ENCODE results near the gene PPEF1. TPM values are rescaled to one million over a fixed set of nuclear protein-coding genes. Genes with fewer than 3 reads are reported as not detected.
"Not testable (repeated sequence)": the region's sequence is repeated elsewhere in the genome, so short reads cannot be mapped to it uniquely, and the experiment has no call there.

PPEF1 gene
- polyA plus RNA-seq, 4 donors = 0.49 to 0.96 (median 0.63) TPM

DNA sequence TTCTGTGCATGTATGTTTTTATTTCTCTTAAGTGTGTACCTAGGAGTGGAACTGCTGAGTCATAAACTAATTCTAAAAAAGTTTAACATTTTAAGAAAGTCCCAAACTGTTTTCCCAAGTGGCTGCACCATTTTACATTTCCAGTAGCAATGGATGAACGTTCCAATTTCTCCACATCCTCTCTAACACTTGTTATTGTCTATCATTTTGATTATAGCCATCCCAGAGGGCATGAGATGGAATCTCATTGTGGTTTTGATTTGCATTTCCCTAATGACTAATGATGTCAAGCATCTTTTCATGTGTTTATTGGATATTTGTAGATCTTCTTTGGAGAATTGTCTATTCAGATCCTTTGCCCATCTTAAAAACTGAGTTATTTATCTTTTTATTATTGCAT lies 82.5 kb downstream of the PPEF1 start:
- DNase-seq (ENCODE audit: low read depth in 4 of 4, low spot score in 2 of 4) = no peak

DNA sequence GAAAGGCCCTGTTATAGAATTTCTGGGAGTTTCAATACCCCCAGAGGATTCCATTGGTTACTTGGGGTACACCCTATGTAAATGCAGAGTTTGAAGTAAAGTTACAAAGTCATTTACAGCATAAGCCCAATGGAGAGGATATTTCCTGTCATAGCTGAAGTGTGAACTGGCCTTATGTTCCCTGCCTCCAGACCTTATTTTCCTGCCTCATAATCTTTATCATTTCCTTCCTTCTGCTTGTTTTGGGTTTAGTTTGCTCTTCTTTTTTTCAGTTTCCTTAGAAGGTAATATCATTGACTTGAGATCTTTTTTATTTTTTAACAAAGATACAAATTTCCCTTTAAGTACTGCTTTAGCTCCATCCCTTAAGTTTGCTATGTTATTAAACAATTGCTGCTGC lies 85.4 kb downstream of the PPEF1 start:
- no peak for DNase-seq (ENCODE audit: low read depth in 4 of 4, low spot score in 2 of 4)

DNA sequence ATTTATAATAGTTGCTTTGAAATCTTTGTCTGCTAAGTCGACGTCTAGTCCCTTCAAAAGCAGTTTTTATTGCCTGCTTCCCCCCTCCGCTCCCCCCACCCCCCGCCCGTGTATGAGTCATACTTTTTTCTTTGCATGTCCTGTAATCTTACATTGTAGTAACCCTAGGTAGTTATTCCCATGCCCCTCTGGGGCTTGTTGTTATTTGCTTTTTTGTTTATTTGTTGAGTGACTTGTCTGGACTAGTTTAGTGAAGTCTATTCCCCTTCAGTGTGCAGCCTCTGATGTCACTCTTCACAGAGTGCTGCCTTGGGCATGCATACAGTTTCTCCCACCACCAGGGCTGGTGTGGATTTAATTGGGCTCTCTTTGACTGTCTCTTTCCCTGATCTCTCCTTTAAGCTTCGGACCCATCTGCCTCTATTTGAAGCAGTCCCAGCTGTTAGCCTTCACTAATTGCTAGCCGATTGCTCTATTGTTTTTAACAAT lies 86.2 kb downstream of the PPEF1 start:
- no peak for DNase-seq (ENCODE audit: low read depth in 4 of 4, low spot score in 2 of 4)

DNA sequence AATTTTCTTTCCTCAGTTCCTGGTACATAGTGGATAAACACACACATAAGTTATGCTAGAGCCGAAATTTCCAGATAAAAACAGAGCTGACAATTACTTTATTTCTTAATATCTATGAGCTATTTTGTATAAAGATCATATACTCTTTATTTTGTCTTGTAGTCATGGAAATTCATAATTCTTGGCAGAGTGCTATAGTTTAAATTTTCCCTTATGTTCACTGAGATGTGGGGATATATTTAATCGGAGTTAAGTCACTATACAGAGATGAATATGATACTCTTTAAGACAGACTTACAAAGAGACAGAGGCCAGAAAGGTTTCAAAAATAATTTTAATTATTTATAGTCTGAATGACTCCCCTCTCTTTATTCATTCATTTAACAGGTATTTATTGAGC lies 89.7 kb downstream of the PPEF1 start:
- DNase-seq (ENCODE audit: low read depth in 4 of 4, low spot score in 2 of 4) = no peak

DNA sequence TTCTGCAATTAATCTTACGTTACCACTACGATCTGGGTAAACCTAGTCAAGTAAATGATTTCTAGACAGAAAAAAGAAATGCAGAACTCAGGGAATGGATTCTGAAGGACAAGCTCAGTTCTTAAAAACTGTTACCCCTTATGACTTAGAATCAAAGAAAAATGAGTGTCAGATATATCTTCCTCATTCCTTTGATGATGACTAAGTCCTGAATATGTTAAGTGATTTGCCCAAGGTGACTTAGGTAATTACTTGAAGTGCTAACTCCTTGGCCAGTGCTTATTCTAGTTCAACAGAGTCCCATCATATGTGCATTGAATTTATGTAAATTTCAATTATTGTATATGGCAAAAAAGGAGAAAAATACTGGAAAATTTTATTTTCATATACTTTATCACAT lies 92.5 kb downstream of the PPEF1 start:
- no peak for DNase-seq (ENCODE audit: low read depth in 4 of 4, low spot score in 2 of 4)

DNA sequence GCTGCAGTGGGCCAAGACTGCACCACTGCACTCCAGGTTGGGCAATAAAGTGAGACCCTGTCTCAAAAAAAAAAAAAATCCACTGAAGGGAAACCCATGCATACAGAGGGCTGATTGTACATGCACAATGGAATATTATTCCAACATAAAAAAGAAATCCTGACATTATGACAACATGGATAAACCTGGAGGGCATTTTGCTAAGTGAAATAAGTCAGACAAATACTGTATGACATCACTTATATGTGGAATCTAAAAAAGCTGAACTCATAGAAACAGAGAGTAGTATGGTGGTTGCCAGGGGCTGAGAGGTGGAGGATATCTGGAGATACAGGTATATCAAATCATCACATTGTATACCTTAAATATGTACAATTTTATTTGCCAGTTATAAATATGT lies 102.2 kb downstream of the PPEF1 start:
- no peak for DNase-seq (ENCODE audit: low read depth in 4 of 4, low spot score in 2 of 4)

DNA sequence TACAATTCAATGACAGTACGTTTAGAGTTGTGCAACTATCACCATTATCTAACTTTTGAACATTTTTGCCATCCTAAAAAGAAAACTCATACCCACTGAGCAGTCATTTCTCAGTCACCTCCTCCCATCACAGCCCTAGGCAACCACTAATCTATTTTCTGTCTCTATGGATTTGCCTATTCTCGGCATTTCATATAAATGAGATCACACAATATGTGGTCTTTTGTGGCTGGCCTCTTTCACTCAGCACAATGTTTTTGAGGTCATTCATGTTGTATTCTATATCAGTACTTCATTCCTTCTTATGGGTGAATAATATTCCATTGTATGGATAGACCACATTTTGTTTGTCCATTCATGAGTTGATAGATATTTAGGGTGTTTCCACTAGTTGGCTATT lies 103.0 kb downstream of the PPEF1 start:
- DNase-seq (ENCODE audit: low read depth in 4 of 4, low spot score in 2 of 4) = no peak

DNA sequence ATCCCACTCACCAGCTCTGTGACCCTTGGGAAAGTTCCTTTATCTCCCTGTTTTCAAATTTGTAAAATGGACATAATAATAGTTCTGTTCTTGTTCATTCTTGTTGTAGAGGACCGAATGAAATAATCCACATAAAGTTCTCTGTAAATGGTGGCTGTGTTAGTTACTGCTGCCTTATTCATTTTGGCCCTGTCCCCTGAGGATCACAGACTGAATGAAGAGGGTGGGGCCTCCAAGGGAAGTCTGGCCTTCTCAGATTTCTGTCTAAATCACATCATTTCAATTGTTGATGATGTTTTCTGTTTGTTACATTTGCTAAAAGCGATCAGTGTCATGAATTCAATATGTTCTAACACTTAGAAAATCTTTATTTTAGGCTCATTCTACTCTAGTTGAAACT lies 117.9 kb downstream of the PPEF1 start:
- DNase-seq (ENCODE audit: low read depth in 4 of 4, low spot score in 2 of 4) = no peak

DNA sequence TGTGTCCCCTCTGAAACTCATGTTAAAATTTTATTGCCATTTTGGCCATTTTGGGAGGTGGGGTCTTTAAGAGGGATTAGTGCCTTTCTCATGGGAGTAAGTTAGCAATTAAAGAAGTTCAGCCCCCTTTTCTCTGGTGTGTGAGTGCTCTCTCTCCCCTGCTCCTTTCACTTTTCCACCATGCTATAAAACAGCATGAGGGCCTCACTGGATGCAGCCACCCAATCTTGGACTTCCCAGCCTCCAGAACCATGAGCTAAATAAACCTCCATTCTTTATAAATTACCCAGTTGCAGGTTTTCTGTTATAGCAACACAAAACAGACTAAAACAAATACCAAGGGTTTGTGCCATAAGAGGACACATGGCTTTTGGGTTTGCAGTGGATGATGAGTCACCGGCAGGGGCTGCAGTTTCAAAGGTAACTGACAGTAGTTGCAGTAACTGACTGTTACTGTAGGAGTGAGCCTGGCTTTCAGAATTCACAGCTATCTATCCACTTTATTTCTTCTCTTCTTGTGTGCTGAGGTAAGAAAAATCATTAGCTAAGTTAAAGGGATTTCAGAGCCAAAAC lies 121.5 kb downstream of the PPEF1 start:
- no peak for DNase-seq (ENCODE audit: low read depth in 4 of 4, low spot score in 2 of 4)

DNA sequence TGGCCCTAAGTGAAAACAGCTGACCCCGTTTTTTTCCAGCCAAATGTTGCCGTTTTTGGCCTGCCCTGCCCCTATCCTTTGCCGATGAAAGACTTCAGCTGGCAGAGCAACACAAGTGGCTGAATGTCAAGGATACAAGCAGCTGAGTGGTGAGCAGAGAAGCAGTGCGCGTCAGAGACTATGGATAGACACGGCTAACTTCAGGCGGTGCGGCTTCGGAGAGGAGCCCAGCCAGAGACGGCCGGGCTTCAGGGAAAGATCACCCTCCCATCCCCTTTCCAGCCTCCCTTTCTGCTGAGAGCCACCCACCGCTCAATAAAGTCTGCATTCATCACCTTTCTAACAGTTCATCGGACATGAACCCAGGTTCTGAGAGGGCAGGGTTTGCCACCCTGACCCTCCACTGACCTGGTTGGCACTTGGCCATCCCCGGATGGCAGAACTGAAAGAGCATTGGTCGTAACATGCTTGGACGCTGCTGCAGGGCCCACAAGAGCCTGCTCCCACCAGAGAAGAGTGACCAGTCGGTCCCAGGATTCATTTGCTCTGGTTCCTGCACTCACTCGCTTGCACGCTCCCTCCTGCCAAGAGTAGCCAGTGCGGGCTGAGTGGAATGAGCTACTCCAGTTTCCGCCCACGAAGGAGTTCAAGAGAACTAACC lies 125.8 kb downstream of the PPEF1 start:
- DNase-seq (ENCODE audit: low read depth in 4 of 4, low spot score in 2 of 4) = no peak

DNA sequence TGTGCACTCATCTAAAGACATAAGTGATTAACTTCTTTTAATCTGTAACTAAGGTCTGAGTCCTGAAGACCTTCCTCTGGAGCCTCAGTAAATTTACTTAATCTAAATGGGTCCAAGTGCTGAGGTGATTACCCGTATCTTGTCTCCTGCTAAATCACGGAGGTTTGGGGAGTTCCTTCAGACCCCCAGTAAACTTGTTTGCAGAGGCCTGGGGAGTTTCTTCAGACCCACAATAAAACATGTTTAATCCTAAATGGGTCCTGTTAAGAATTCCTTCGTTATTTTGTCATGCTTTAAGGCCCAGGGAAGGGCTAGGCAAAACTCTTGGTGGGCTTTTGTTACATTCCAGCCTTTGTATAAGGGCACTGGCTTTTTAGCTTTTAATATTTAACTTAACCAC lies 140.5 kb downstream of the PPEF1 start:
- DNase-seq (ENCODE audit: low read depth in 4 of 4, low spot score in 2 of 4) = not testable (repeated sequence)

DNA sequence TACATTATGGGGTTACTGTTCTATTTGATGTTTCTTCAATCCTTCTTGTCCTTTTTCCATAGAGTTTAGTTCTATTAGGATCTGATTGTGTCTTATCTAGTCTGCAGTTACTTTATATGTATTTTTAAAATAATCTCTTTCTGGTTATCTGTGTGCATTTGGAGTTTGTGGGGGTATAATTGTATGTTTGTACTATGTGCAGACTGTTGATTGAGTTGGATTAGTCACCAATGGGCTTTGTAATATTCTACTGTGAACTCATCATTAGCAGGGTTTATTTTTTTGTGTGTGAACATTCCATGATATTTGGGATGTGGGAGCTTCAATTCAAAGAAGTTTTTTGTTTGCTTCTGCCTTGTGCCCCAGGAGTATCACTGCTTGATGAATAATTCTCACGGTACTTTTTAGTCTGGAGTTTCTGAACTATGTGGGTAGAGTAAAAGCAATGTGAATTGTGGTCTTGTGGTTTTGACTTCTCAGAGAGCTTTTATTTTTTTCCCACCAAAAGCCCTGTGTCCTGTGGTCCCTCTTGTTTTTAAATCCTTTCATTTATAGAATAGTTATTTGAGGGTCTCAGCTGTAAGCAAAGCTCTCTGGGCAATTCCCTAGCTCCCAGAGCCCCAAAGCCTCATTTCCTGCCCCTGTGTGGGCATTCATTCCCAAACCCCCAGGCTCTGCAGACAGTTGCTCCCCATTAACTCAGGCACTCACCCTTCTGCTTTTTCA lies 148.6 kb downstream of the PPEF1 start:
- no peak for DNase-seq (ENCODE audit: low read depth in 4 of 4, low spot score in 2 of 4)

DNA sequence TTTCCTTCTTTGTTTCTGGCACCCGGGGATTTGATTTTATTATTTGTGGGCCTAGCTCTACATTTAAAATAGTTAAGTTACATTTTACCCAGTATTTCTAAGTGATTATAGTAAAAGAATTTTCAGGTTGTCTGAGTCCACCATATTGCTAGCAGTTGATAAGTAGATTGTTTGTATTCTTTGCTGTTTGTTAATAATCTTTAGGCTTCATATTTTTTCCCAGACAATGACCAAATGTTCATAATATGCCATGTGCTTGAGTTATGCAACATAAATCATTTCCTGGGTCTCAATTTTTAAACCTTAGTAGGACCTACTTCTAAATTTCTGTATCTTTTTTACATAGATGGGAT lies 149.2 kb downstream of the PPEF1 start:
- no peak for DNase-seq (ENCODE audit: low read depth in 4 of 4, low spot score in 2 of 4)

DNA sequence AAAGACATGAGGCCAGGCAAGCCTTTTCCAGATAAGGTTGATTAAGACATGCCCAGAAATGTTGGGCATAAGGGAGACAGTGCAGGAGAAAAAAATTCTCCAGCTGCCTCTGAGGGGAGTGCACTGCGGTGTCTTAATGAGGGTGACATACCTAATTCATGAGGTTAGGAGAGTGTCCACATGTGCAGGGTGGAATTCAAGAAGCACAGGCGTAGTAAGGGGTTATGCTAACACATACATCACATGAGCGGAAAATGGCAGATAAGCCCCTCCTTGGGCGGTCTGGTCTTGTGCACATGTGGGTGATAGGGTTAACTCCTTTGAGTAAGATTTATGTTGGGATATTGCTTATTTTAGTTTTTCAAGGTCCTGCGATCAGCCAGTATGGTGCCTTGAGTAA lies 154.1 kb downstream of the PPEF1 start:
- peak in 2 of 4 donors; percentile 34 to 39 for DNase-seq (ENCODE audit: low read depth in 4 of 4, low spot score in 2 of 4)

DNA sequence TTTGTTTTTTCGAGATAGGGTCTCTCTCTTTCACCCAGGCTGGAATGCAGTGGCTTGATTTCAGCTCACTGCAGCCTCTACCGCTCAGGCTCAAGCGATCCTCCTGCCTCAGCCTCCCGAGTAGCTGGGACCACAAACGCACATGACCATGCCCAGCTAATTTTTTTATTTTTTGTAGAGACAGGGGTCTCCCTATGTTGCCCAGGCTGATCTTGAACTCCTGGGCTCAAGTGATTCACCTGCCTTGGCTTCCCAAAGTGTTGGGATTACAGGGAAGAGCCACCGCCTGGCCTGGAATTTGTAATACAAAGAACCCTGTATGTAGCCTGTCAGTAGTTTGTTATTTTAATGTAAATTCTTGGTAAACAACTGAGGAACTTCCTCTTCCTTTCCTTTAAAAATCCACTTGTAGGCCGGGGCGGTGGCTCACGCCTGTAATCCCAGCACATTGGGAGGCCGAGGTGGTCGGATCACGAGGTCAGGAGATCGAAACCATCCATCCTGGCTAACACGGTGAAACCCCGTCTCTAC lies 157.0 kb downstream of the PPEF1 start:
- DNase-seq (ENCODE audit: low read depth in 4 of 4, low spot score in 2 of 4) = no peak

DNA sequence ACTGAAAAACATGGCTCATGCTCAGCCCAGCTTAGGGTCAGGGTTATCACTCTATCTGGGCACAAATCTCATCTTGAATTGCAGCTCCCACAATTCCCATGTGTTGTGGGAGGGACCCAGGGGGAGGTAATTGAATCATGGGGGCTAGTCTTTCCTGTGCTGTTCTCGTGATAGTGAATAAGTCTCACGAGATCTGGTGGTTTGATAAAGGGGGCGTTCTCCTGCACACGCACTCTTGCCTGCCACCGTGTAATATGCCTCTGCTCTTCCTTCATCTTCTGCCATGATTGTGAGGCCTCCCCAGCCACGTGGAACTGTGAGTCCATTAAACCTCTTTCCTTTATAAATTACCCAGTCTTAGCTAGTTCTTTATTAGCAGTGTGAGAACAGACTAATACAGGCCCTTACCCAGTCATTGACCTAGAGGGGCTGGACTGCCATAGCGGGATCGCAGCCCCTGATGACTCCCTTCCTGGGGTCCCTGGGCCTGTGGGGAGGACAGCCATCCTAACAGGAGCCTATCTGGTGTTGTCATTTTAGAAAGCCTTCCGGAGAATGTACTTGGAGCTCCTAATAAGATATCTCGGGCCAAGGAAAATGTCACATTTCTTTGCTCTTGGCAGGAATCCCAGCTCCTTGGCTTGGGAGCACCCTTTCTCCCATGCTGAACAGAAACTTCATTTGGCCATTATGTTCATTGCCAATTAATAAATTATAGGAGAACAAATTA lies 163.9 kb downstream of the PPEF1 start:
- DNase-seq (ENCODE audit: low read depth in 4 of 4, low spot score in 2 of 4) = no peak

DNA sequence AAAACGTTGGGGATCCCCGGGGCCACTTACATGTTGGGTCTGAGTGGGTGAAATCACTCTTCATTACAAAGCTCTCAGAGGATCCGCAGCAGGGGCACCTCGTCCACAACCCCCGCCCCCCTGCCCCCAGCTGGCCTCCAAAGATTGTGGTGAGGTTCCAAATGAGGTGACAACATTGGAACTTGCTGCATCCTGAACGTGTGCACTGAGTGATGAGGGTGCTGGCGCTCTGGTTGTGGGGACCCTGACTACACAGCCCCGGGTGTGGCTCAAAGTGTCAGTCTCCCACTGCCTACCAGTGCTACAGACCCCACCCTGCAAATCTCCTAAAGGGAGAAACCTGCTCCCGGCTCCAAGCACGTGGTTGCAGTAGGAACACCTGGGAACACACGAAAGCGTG lies 164.5 kb downstream of the PPEF1 start:
- no peak for DNase-seq (ENCODE audit: low read depth in 4 of 4, low spot score in 2 of 4)

DNA sequence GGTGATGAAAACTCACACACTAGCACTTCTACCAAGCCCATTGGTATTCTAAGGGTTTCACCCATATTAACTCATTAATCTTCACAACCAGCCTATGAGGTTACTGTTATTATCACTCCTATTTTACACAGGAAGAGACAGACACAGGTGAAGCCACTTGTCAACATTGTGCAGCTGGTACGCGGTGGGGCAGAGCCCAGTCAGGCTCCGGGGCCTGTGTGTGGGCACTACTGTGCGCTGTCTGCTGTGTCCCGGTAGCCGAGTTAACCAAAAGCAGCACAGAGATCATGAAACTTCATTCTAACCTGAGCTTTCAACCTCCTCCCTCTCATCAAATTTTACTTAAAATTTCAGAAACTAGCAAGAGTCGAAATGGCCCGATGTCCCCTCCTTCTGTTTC lies 165.2 kb downstream of the PPEF1 start:
- no peak for DNase-seq (ENCODE audit: low read depth in 4 of 4, low spot score in 2 of 4)

DNA sequence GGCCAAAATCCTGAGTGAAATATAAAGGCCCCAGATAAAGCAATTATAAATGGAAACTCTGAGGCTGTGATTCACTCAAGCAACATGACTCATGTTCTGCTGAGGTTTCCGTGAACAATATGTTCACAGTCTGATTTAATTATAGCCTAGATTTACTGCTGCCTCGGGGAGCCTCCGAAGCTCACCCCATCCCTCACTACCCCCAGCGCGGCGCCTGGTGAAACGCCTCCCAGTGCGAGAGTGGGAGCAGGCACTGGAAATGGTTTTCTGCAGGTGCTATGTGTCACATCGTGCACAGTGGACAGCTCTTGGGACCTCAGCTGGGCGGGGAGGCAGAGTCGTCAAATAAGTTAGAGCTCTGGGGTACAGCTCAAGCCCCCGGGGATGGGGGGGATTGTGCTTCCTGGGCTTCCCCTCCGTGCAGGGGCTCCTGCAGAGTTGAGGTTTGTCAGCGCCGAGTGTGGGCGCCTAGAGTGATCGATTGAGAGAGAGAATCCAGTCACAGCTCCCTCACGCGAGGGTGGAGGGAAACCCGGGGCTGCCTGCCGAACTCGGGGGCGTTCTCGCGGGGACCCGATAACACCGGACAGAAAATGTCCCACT lies 165.8 kb downstream of the PPEF1 start:
- DNase-seq (ENCODE audit: low read depth in 4 of 4, low spot score in 2 of 4) = no peak

DNA sequence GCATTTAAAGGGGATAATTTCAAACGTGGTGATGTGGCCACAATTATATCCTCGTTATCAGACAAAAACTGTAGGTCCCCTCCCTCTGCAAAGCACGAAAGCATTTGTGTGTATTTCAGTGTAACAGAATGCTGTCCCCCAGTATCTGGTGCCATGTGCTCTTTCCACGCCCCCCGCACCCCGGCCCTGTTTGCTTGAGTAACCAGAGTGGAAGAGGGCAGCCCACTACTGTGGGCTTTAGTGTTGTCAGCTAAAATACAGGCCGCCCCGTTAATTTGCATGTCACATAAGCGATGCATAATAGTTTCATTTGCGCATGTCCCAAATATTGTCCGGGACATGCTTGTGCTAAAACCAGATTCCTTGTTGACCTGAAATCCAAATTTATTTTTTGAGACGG lies 166.4 kb downstream of the PPEF1 start:
- no peak for DNase-seq (ENCODE audit: low read depth in 4 of 4, low spot score in 2 of 4)

Data from left renal cortex interstitium (tissue), 4 donors.